ENCODE results near the gene SLC25A22. TPM values are rescaled to one million over a fixed set of nuclear protein-coding genes. Genes with fewer than 3 reads are reported as not detected.
A peak's percentile ranks its signal among the peaks of the same experiment; 100 is the strongest.

The SLC25A22 gene
- total RNA-seq, 2 experiments from 2014 or later: 33.3 to 36.7 TPM

DNA sequence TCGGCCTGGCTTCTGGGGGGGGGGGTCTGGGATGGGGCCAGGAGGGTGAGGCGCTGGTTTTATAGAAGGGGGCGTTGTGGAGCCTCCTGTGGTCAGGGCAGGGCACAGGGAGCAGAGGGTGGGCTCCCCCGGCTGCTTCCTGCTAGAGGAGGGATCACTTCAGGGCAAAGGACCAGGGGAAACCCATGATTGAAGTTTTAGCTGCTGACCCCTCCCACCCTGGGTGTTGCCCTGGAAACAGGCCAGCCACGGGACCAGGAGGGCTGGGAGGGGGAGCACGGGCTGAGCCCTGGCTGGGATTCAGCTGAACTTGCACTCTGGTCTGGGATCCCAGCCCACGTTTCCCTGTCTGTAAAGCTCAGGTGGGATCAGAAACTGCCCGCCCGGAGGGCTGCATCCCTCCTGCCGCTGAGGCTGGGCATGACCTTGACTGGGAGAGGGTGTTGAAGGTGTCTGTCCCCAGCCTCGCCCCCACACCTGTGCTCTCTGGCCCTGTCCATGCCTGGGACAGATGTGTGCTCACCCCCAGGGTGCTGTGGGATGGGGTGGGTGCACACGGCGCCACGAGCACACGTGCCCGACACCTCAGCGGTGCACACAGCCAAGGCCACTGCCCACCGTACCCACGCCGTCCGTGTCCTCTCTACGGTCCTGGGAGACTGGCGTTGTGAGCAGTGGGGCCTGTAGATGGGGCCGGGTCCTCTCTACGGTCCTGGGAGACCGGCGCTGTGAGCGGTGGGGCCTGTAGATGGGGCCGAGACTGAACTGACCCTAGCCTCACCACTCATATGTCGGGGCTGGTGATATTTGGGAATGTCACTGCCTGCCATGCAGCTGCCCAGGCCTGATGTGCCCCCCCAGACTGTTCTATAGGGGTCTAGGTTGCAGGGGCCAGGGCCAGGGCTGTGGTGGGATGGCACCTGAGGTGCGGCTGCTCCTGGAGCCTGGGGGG lies 46.9 kb upstream of the SLC25A22 start:
- intact Hi-C loops (cut with micrococcal nuclease): loop anchor here (5.0 kb wide), 1 partner anchor 207 kb away; no protein-coding TSS in a partner anchor
- POLR2A ChIA-PET: interaction anchor here (2.7 to 21.1 kb wide), 3 partner anchors 11 to 29 kb away, joined by 11 to 273 read pairs (median 81); partner anchors contain the start of genes CD151, CRACR2B, PNPLA2 and RPLP2
- Mint-ChIP-seq H3K36me3 (ENCODE audit: low read depth) (peaks cover 11% of the 10 kb centered on the region), H3K4me3 (peak overlapping the region; percentile 49), H3K4me1 (ENCODE audit: low read depth) (peaks cover 37% of the 10 kb centered on the region), H3K27ac (no peak overlapping the region), H3K9me3 (no peaks in the 10 kb centered on the region), H3K27me3 (peaks cover 9% of the 10 kb centered on the region)
- CTCF ChIA-PET: interaction anchor here (1.1 to 4.6 kb wide), 2 partner anchors 17 to 208 kb away, joined by 4 to 46 read pairs; partner anchors contain the start of gene CRACR2B
- TF ChIP-seq, protein P1, sequence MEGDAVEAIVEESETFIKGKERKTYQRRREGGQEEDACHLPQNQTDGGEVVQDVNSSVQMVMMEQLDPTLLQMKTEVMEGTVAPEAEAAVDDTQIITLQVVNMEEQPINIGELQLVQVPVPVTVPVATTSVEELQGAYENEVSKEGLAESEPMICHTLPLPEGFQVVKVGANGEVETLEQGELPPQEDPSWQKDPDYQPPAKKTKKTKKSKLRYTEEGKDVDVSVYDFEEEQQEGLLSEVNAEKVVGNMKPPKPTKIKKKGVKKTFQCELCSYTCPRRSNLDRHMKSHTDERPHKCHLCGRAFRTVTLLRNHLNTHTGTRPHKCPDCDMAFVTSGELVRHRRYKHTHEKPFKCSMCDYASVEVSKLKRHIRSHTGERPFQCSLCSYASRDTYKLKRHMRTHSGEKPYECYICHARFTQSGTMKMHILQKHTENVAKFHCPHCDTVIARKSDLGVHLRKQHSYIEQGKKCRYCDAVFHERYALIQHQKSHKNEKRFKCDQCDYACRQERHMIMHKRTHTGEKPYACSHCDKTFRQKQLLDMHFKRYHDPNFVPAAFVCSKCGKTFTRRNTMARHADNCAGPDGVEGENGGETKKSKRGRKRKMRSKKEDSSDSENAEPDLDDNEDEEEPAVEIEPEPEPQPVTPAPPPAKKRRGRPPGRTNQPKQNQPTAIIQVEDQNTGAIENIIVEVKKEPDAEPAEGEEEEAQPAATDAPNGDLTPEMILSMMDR (IDR thresholded peaks at IDR 0.05): no peak
- DNase-seq (peak; percentile 71), ATAC-seq (peak; percentile 22)

DNA sequence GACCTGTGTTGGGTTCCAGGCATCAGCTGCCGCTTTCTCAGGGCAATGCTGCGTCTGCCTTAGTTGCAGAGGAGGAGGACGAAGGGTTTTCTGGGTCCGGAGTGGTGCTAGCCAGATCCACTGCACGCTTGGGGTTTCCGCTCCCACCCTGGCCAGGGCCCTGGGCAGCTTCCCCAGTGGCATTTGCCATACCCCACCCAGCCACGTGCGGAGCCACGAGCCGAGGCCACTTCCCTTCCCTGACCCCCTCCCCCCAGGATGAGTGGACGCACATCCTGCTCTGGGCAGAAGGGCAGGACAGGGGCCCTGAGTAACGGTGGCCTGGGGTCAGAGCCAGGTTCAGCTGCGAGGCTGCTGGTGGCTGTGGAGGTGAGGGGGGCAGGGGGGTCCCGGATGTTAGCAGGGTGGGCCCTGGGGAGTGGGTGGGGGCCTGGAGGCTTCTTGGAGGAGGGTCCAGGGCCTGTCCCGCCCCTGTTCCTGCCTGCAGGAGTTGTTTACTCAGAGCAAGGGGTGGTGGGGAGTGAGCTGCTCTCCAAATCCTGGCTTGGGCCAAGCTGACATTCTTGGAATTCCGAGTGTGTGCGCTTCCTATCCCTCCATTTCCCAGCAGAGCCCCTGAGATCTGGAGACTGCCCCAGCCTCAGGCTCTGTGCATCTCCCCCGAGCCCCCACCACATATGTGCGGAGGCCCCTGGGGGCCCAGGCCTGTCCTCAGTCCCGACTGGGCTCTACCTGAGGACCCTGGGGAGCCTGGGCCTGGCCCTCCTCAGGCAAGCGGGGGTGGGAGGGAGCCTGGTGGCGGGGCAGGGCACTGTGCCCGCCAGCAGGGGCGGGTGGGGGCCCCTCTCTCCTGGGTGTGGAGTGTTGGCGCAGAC lies 46.0 kb upstream of the SLC25A22 start:
- peaks cover 14% of the 10 kb centered on the region for H3K36me3 Mint-ChIP-seq (ENCODE audit: low read depth)

DNA sequence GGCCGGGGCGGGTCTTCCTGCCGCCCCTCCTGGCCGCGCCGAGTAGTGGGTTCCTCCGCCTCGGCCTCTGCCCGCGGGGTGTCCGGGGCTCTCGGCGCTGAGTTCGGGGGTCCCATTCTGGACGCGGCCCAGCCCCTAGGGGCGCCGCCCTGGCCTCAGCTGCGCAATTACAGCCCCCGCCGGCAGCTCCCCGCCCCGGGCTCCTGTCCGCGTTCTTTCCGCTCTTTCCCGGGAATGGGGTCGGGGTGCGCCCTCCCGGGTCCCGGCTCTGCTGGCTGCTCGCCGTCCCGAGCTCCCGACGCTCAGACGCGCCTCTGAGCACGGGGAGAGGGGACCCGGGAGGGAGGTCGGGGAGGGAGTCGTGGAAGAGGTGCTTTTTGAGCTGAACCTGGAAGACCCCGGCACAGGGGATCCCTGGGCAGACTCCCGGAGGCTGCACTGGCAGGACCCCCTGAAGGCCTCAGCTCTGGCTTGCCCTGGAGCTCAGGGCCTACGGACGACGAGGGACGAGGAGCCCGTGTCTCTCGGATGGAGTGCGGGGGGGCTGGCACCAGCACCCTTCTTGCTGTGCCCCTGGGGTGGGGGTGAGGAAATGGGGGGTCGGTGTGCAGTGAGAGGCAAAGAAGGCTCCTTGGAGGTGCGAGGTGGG lies 45.1 kb upstream of the SLC25A22 start:
- no peaks in the 10 kb centered on the region for H3K9me3 Mint-ChIP-seq
- CTCF ChIA-PET: interaction anchor here (1.0 to 1.4 kb wide), 4 partner anchors 8 to 24 kb away, joined by 3 to 5 read pairs (median 4); partner anchors contain the start of genes CRACR2B and PNPLA2
- TF ChIP-seq, protein P1 (IDR thresholded peaks at IDR 0.05): peak; percentile 49
- peak overlapping the region; percentile 78 for H3K4me3 Mint-ChIP-seq
- H3K4me1 Mint-ChIP-seq (ENCODE audit: low read depth): peaks cover 30% of the 10 kb centered on the region
- peaks cover 2% of the 10 kb centered on the region for H3K27me3 Mint-ChIP-seq
- peaks cover 15% of the 10 kb centered on the region for H3K36me3 Mint-ChIP-seq (ENCODE audit: low read depth)
- no peak for ATAC-seq
- H3K27ac Mint-ChIP-seq: peak overlapping the region; percentile 25
- no peak for DNase-seq
- intact Hi-C loops (cut with micrococcal nuclease): no loop called here
- POLR2A ChIA-PET: interaction anchor here (1.0 to 21.1 kb wide), 5 partner anchors 9 to 67 kb away, joined by 6 to 273 read pairs (median 11); partner anchors contain the start of genes CD151, CHID1, CRACR2B and PNPLA2

More for the DNA sequence above, 46.0 kb upstream of the SLC25A22 start:
- intact Hi-C loops (cut with micrococcal nuclease): no loop called here
- POLR2A ChIA-PET: interaction anchor here (2.7 to 21.1 kb wide), 3 partner anchors 10 to 28 kb away, joined by 11 to 273 read pairs (median 81); partner anchors contain the start of genes CD151, CRACR2B, PNPLA2 and RPLP2
- no peaks in the 10 kb centered on the region for H3K9me3 Mint-ChIP-seq
- peak overlapping the region; percentile 25 for H3K27ac Mint-ChIP-seq
- H3K27me3 Mint-ChIP-seq: peaks cover 8% of the 10 kb centered on the region
- peak overlapping the region; percentile 78 for H3K4me3 Mint-ChIP-seq
- TF ChIP-seq, protein P1 (IDR thresholded peaks at IDR 0.05): no peak
- H3K4me1 Mint-ChIP-seq (ENCODE audit: low read depth): peaks cover 35% of the 10 kb centered on the region
- DNase-seq: peak; percentile 53
- ATAC-seq: peak; percentile 6
- CTCF ChIA-PET: interaction anchor here (1.0 to 1.2 kb wide), 4 partner anchors 9 to 25 kb away, joined by 3 to 5 read pairs (median 4); partner anchors contain the start of genes CRACR2B and PNPLA2

DNA sequence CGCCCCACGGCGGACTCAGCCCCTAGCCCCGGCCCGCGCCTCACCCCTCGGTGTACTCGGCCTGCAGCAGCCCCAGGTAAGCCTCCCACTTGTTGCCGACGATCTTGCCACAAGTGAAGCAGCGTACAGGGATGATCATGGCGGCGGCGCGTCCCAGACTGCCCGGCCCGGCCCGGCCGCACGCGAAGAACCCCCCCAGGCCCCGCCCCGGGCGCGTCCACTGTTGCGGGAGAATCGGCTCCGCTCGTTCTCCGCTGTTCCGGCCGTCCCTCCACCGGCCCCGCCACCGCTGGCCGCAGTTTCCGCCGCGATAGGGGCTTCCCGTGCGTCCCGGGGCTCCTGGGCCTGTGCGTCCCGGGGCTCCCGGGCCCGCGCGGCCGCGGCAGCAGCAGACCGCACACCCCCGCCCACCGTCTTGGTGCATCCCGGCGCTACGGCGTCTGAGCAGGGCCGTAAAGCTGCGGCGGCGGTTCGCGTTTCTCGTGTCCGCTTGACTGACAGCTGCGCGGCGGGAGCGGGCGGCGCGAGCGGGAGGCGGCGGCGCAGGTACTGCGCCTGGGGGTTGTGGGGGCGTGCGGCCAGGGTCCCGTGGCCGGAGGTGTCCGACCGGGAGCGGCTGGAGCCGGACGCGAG lies 44.4 kb upstream of the SLC25A22 start, which contains the start of the genes POLR2L and TSPAN4:
Gene POLR2L, minus strand, starts transcription at position 160 of the 633 bp plus-strand sequence. Its CDS starts 21 bp downstream, at position 139.
Gene TSPAN4, plus strand, starts transcription at position 483 of the 633 bp plus-strand sequence. CDS start 7,453 bp downstream, outside the sequence.
- CTCF ChIA-PET: interaction anchor here (1.0 to 1.5 kb wide), 4 partner anchors 12 to 31 kb away, joined by 3 to 5 read pairs (median 3); partner anchors contain the start of genes CRACR2B and PNPLA2
- H3K4me1 Mint-ChIP-seq (ENCODE audit: low read depth): peaks cover 33% of the 10 kb centered on the region
- H3K27me3 Mint-ChIP-seq: peaks cover 2% of the 10 kb centered on the region
- intact Hi-C loops (cut with micrococcal nuclease): no loop called here
- peak within 1 kb of the TSS; percentile 87 for H3K27ac Mint-ChIP-seq
- peak; percentile 79 for ATAC-seq
- peak; percentile 92 for DNase-seq
- no peaks in the 10 kb centered on the region for H3K9me3 Mint-ChIP-seq
- TF ChIP-seq, protein P1 (IDR thresholded peaks at IDR 0.05): no peak
- peaks cover 19% of the 10 kb centered on the region for H3K36me3 Mint-ChIP-seq (ENCODE audit: low read depth)
- POLR2A ChIA-PET: interaction anchor here (1.0 to 21.1 kb wide), 5 partner anchors 8 to 68 kb away, joined by 6 to 273 read pairs (median 11); partner anchors contain the start of genes CD151, CHID1, CRACR2B and PNPLA2
- peak within 1 kb of the TSS; percentile 85 for H3K4me3 Mint-ChIP-seq

All from activated CD8-positive, alpha-beta T cell treated with anti-CD3 and anti-CD28 coated beads for 36 hours (primary cell).